ENCODE measurements around the gene IQCH. TPM values are rescaled to one million over a fixed set of nuclear protein-coding genes. Genes with fewer than 3 reads are reported as not detected.

Gene IQCH
- total RNA-seq, 4 donors from 2014 or later: 0.40 to 5.2 (median 1.9) TPM

GRCh38 chr15:67383899-67384298, 129.3 kb downstream of the IQCH start:
- no peak overlapping the region for H3K4me3 ChIP-seq
- WGBS, 2 donors (ENCODE audit: low coverage in 1 of 2): 89 to 100% methylated on average over 1 of the region's 1 CpG
- no peak overlapping the region for H3K27ac ChIP-seq
- intact Hi-C loops (cut with DNase I; ENCODE audit: low total_unique reads) (no loop called here), in situ Hi-C loops (cut with MboI; ENCODE audit: low pct_ligation_motif_present in 1 of 4, low pct_unique_long_range_greater_than_20kb in 1 of 4, low sequenced_read_pairs in 3 of 4) (no loop called here)
- no peaks in the 10 kb centered on the region for H3K9me3 ChIP-seq
- no peaks in the 10 kb centered on the region for H3K36me3 ChIP-seq
- DNase-seq: no peak
- H3K27me3 ChIP-seq: no peaks in the 10 kb centered on the region
- no peaks in the 10 kb centered on the region for H3K4me1 ChIP-seq
- no peak for TF ChIP-seq POLR2AphosphoS5 (IDR thresholded peaks at IDR 0.05)
- no peak for TF ChIP-seq POLR2A (IDR thresholded peaks at IDR 0.05)
- no peak for TF ChIP-seq EP300 (IDR thresholded peaks at IDR 0.05; ENCODE audit: low read depth)
- TF ChIP-seq, protein P1, sequence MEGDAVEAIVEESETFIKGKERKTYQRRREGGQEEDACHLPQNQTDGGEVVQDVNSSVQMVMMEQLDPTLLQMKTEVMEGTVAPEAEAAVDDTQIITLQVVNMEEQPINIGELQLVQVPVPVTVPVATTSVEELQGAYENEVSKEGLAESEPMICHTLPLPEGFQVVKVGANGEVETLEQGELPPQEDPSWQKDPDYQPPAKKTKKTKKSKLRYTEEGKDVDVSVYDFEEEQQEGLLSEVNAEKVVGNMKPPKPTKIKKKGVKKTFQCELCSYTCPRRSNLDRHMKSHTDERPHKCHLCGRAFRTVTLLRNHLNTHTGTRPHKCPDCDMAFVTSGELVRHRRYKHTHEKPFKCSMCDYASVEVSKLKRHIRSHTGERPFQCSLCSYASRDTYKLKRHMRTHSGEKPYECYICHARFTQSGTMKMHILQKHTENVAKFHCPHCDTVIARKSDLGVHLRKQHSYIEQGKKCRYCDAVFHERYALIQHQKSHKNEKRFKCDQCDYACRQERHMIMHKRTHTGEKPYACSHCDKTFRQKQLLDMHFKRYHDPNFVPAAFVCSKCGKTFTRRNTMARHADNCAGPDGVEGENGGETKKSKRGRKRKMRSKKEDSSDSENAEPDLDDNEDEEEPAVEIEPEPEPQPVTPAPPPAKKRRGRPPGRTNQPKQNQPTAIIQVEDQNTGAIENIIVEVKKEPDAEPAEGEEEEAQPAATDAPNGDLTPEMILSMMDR (IDR thresholded peaks at IDR 0.05): no peak

GRCh38 chr15:67384761-67385160, 130.2 kb downstream of the IQCH start:
- Histone ChIP-seq H3K4me1 (no peaks in the 10 kb centered on the region), H3K36me3 (no peaks in the 10 kb centered on the region), H3K27me3 (no peaks in the 10 kb centered on the region), H3K27ac (no peak overlapping the region), H3K4me3 (no peak overlapping the region), H3K9me3 (no peaks in the 10 kb centered on the region)
- TF ChIP-seq EP300 (IDR thresholded peaks at IDR 0.05; ENCODE audit: low read depth) (no peak), POLR2A (IDR thresholded peaks at IDR 0.05) (no peak), POLR2AphosphoS5 (IDR thresholded peaks at IDR 0.05) (no peak)
- TF ChIP-seq, protein P1 (IDR thresholded peaks at IDR 0.05): no peak
- in situ Hi-C loops (cut with MboI; ENCODE audit: low pct_ligation_motif_present in 1 of 4, low pct_unique_long_range_greater_than_20kb in 1 of 4, low sequenced_read_pairs in 3 of 4): no loop called here
- intact Hi-C loops (cut with DNase I; ENCODE audit: low total_unique reads): no loop called here
- DNase-seq: no peak
- WGBS, 2 donors (ENCODE audit: low coverage in 1 of 2): 64 to 84% methylated on average over 4 of the region's 4 CpGs

DNA sequence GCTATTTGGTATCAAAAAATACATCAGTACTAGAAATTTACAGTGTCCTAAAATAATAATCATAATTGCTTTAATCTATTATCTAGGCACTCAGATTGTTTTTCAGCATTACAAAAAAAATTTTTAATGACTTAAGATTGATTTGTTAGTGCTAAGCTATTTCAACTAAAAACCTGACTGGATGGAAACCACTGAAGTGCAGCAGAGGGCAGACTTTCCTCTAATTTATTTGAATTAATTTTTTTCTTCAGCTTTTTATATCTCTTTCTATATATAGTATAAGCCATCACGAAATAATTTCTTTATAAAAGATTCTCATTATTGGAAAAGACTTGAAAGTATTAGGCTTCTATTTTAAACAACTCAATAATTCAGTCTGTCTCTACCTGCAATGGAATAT, 131.4 kb downstream of the IQCH start:
- no peak for DNase-seq
- Histone ChIP-seq H3K4me3 (no peak overlapping the region), H3K9me3 (no peaks in the 10 kb centered on the region), H3K4me1 (no peaks in the 10 kb centered on the region), H3K36me3 (no peaks in the 10 kb centered on the region), H3K27ac (no peak overlapping the region), H3K27me3 (no peaks in the 10 kb centered on the region)
- intact Hi-C loops (cut with DNase I; ENCODE audit: low total_unique reads) (no loop called here), in situ Hi-C loops (cut with MboI; ENCODE audit: low pct_ligation_motif_present in 1 of 4, low pct_unique_long_range_greater_than_20kb in 1 of 4, low sequenced_read_pairs in 3 of 4) (no loop called here)
- WGBS, 2 donors (ENCODE audit: low coverage in 1 of 2): 25 to 53% methylated on average over 1 of the region's 1 CpG
- TF ChIP-seq POLR2A (IDR thresholded peaks at IDR 0.05): no peak
- TF ChIP-seq POLR2AphosphoS5 (IDR thresholded peaks at IDR 0.05): no peak
- TF ChIP-seq, protein P1 (IDR thresholded peaks at IDR 0.05): no peak

DNA sequence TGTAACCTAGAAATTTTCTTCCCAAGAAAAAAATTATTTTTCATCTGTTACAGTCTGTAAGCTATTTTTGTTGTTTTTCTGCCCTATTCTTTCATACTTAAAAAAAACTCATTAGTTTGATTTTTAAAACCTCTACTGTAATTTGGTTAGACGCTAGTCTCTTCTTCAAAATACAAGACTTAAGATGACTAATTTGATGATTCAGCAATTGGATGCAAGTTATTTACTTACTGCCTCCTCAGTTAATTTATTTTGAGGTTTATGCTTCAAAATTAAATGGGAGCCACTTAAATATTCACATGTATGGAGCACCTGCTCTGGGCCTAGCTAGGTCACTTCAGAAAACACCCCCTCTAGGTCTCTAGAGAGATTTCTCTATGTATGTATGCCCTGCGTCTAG, 132.4 kb downstream of the IQCH start:
- DNase-seq: no peak
- in situ Hi-C loops (cut with MboI; ENCODE audit: low pct_ligation_motif_present in 1 of 4, low pct_unique_long_range_greater_than_20kb in 1 of 4, low sequenced_read_pairs in 3 of 4): no loop called here
- no peaks in the 10 kb centered on the region for H3K36me3 ChIP-seq
- no peaks in the 10 kb centered on the region for H3K4me1 ChIP-seq
- H3K9me3 ChIP-seq: no peaks in the 10 kb centered on the region
- no peaks in the 10 kb centered on the region for H3K27me3 ChIP-seq
- H3K27ac ChIP-seq: no peak overlapping the region
- no peak overlapping the region for H3K4me3 ChIP-seq
- no peak for TF ChIP-seq POLR2A (IDR thresholded peaks at IDR 0.05)
- TF ChIP-seq POLR2AphosphoS5 (IDR thresholded peaks at IDR 0.05): no peak
- TF ChIP-seq, protein P1 (IDR thresholded peaks at IDR 0.05): no peak
- no peak for TF ChIP-seq EP300 (IDR thresholded peaks at IDR 0.05; ENCODE audit: low read depth)
- WGBS, 2 donors (ENCODE audit: low coverage in 1 of 2): 93 to 100% methylated on average over 2 of the region's 2 CpGs
- intact Hi-C loops (cut with DNase I; ENCODE audit: low total_unique reads): no loop called here

Data from transverse colon (tissue), 4 donors.